CD14-positive monocyte (primary cell): ENCODE data around the gene CPEB1. TPM values are rescaled to one million over a fixed set of nuclear protein-coding genes. Genes with fewer than 3 reads are reported as not detected.
"Not testable (repeated sequence)": the region's sequence is repeated elsewhere in the genome, so short reads cannot be mapped to it uniquely, and the experiment has no call there.

Source experiments
- DNase-seq, 3 donors: peaks; one replicate each; pipeline ENCODE4 v3.0.0-alpha.2; 2011 to 2022
- H2AFZ ChIP-seq: 2 replicates; pipeline ENCODE4 v1.6.0; 2012; ENCODE audit warnings: mild to moderate bottlenecking, low read depth, low read length, inconsistent platforms; ENCODE audit not compliant: insufficient read depth, poor library complexity, severe bottlenecking
- H3K27ac ChIP-seq, 2 donors: 1 replicate in 1 of 2; 2 replicates in 1 of 2; pipeline ENCODE4 v1.5.1; 2012 to 2013; ENCODE audit warnings: low read length in 2 of 2, control low read depth in 1 of 2, inconsistent platforms in 1 of 2, low read depth in 1 of 2, mild to moderate bottlenecking in 1 of 2
- H3K27me3 ChIP-seq, 2 donors: one replicate each; pipeline versions ENCODE4 v1.6.0 to v1.6.1; 2011 to 2013; ENCODE audit warnings: low read length in 2 of 2; ENCODE audit not compliant: control insufficient read depth in 2 of 2, insufficient read depth in 2 of 2
- H3K36me3 ChIP-seq, 2 donors: replicated peaks in 1 of 2; 1 replicate in 1 of 2; 2 replicates in 1 of 2; pipeline versions ENCODE4 v1.5.1 to v1.6.1; 2012 to 2013; ENCODE audit warnings: low read length in 2 of 2, control low read depth in 1 of 2, inconsistent platforms in 1 of 2, mild to moderate bottlenecking in 1 of 2; ENCODE audit not compliant: insufficient read depth in 2 of 2, control insufficient read depth in 1 of 2
- H3K4me1 ChIP-seq, 2 donors: 1 replicate in 1 of 2; 2 replicates in 1 of 2; pipeline versions ENCODE4 v1.5.1 to v1.6.1; 2012 to 2013; ENCODE audit warnings: low read length in 2 of 2, control low read depth in 1 of 2, inconsistent platforms in 1 of 2, mild to moderate bottlenecking in 1 of 2, moderate library complexity in 1 of 2; ENCODE audit not compliant: insufficient read depth in 2 of 2, control insufficient read depth in 1 of 2
- H3K4me2 ChIP-seq: replicated peaks from 2 replicates; pipeline ENCODE3; 2012; ENCODE audit warnings: low read length, moderate library complexity, mild to moderate bottlenecking; ENCODE audit not compliant: poor library complexity, severe bottlenecking; ENCODE audit errors: extremely low read depth
- H3K4me3 ChIP-seq, 3 experiments: fragments of 200-600 bp in 1 of 3; sonication (generic) in 1 of 3; replicated peaks in 1 of 3; 1 replicate in 2 of 3; 2 replicates in 1 of 3; pipeline ENCODE4 v1.5.1; 2011 to 2013; ENCODE audit warnings: low read length in 3 of 3, mild to moderate bottlenecking in 3 of 3, control low read depth in 2 of 3, low read depth in 2 of 3, inconsistent platforms in 1 of 3, moderate library complexity in 1 of 3
- H3K79me2 ChIP-seq: 2 replicates; pipeline ENCODE4 v1.6.0; 2012; ENCODE audit warnings: mild to moderate bottlenecking, control low read depth, inconsistent platforms, low read length, moderate library complexity; ENCODE audit not compliant: insufficient read depth
- H3K9ac ChIP-seq: 2 replicates; pipeline ENCODE4 v1.6.0; 2017; ENCODE audit warnings: low read length, mild to moderate bottlenecking; ENCODE audit not compliant: insufficient read depth, poor library complexity, severe bottlenecking
- H3K9me3 ChIP-seq, 2 donors: replicated peaks in 1 of 2; 1 replicate in 1 of 2; 2 replicates in 1 of 2; pipeline versions ENCODE4 v1.5.1 to v1.6.1; 2012 to 2013; ENCODE audit warnings: low read length in 2 of 2, control low read depth in 1 of 2; ENCODE audit not compliant: control insufficient read depth in 1 of 2, insufficient read depth in 1 of 2
- H4K20me1 ChIP-seq: 2 replicates; pipeline ENCODE4 v1.6.0; 2012; ENCODE audit warnings: mild to moderate bottlenecking, low read length, control low read depth, moderate library complexity; ENCODE audit not compliant: insufficient read depth
- H3K27ac Mint-ChIP-seq, 7 donors: one replicate each; pipeline ENCODE4 v1.8.0; 2020; ENCODE audit warnings: mild to moderate bottlenecking in 7 of 7, mixed read lengths in 7 of 7, moderate library complexity in 6 of 7, inconsistent platforms in 2 of 7
- H3K27me3 Mint-ChIP-seq, 3 donors: one replicate each; pipeline ENCODE4 v1.8.0; 2021 to 2022; ENCODE audit warnings: low read depth in 3 of 3, mild to moderate bottlenecking in 3 of 3, mixed read lengths in 3 of 3, moderate library complexity in 3 of 3, inconsistent platforms in 1 of 3
- H3K36me3 Mint-ChIP-seq, 2 donors: one replicate each; pipeline ENCODE4 v1.8.0; 2020; ENCODE audit warnings: mixed read lengths in 2 of 2, inconsistent platforms in 1 of 2, mild to moderate bottlenecking in 1 of 2
- H3K4me1 Mint-ChIP-seq: one replicate; pipeline ENCODE4 v1.8.0; 2020; ENCODE audit warnings: mild to moderate bottlenecking, mixed read lengths
- H3K4me3 Mint-ChIP-seq, 2 donors: one replicate each; pipeline ENCODE4 v1.8.0; 2020; ENCODE audit warnings: mild to moderate bottlenecking in 2 of 2, mixed read lengths in 2 of 2, moderate library complexity in 1 of 2
- H3K9me3 Mint-ChIP-seq, 7 donors: one replicate each; pipeline ENCODE4 v1.8.0; 2020 to 2022; ENCODE audit warnings: mixed read lengths in 7 of 7, mild to moderate bottlenecking in 6 of 7, moderate library complexity in 6 of 7, inconsistent platforms in 2 of 7
- CTCF ChIP-seq: fragments of 200-600 bp; IDR thresholded peaks from one replicate; pipeline ENCODE4 v1.8.0; 2022; ENCODE audit warnings: antibody characterized with exemption, mild to moderate bottlenecking
- WGBS: methylation state at CpG from one replicate; pipeline ENCODE4 v1.1.5; 2013; ENCODE audit warnings: missing lambda C conversion rate; ENCODE audit not compliant: insufficient coverage; 5-methylcytosine and 5-hydroxymethylcytosine counted together
- intact Hi-C, 2 donors: fragments of 100-400 bp; cut with micrococcal nuclease; formaldehyde crosslinking; loops; one replicate each; pipeline versions ENCODE4 v1.15.0 to v1.15.1; 2023
- polyA plus RNA-seq, 3 donors: library from polyadenylated mRNA; depleted of rRNA in 1 of 3; unstranded in 2 of 3; stranded (reverse) in 1 of 3; fragments of 300-500 nt in 2 of 3; fragments of >200 nt in 1 of 3; fragmentation: Illumina TruSeq in 2 of 3; gene quantifications; 1 replicate in 2 of 3; 2 replicates in 1 of 3; pipeline ENCODE4 v1.2.3, GENCODE V29; 2012 to 2021

The CPEB1 gene
- polyA plus RNA-seq, 3 donors: not detected

GRCh38 chr15:82530006-82530405 lies 117.2 kb downstream of the CPEB1 start:
- Histone ChIP-seq H3K27me3 (no peaks in the 10 kb centered on the region), H2AFZ (no peak overlapping the region), H3K4me2 (no peak overlapping the region), H3K36me3 (peaks cover 10 to 22% of the 10 kb centered on the region in 2 donors), H3K4me3 (no peak overlapping the region), H3K4me1 (peaks cover 0 to 3% of the 10 kb centered on the region in 2 donors), H4K20me1 (no peaks in the 10 kb centered on the region), H3K27ac (no peak overlapping the region), H3K9ac (no peak overlapping the region), H3K9me3 (no peaks in the 10 kb centered on the region), H3K79me2 (no peaks in the 10 kb centered on the region)
- H3K27me3 Mint-ChIP-seq: peaks cover 0 to 2% (median 2%) of the 10 kb centered on the region in 3 donors
- H3K4me1 Mint-ChIP-seq: peaks cover 7% of the 10 kb centered on the region
- intact Hi-C loops: loop anchor here (5.0 to 10.0 kb wide), 2 partner anchors 467 to 475 kb away; no protein-coding TSS in a partner anchor
- no peak overlapping the region for H3K27ac Mint-ChIP-seq
- no peak for DNase-seq
- H3K36me3 Mint-ChIP-seq: peaks cover 18 to 22% of the 10 kb centered on the region in 2 donors
- peaks cover 0 to 3% (median 1%) of the 10 kb centered on the region in 7 donors for H3K9me3 Mint-ChIP-seq
- no peak overlapping the region for H3K4me3 Mint-ChIP-seq
- no CpG with 5 or more reads among the region's 3 CpGs for WGBS
- no peak for TF ChIP-seq CTCF

DNA sequence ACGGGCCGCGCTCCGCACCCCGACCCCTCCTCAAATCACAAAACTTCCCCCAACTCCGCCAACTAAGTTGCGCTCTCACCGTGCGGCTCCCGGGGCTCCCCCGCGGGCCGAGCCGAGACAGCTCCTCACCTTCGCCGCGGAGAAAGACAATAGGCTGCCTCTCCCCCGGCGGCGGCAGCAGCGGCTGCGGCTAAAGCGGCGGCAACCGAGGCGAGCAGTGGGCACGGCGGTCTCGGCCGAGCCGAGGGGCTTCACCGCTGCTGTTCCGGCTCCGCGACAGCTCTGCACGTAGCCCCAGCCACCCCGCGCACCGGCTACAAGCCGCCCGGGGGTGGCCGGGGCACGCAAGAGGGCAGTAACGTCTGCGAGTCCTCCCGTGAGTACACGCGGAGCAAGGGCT lies 133.6 kb downstream of the CPEB1 start:
- H3K27me3 Mint-ChIP-seq, H3K9ac ChIP-seq, H3K79me2 ChIP-seq, H3K4me1 Mint-ChIP-seq, H3K27ac ChIP-seq, H3K27me3 ChIP-seq, H3K9me3 ChIP-seq, H3K4me2 ChIP-seq, H3K36me3 ChIP-seq, H3K9me3 Mint-ChIP-seq, H3K36me3 Mint-ChIP-seq, H3K4me1 ChIP-seq, DNase-seq, H3K4me3 ChIP-seq, H3K4me3 Mint-ChIP-seq, H4K20me1 ChIP-seq, intact Hi-C loops, H2AFZ ChIP-seq, H3K27ac Mint-ChIP-seq: not testable (repeated sequence)
- WGBS: no CpG with 5 or more reads among the region's 48 CpGs

DNA sequence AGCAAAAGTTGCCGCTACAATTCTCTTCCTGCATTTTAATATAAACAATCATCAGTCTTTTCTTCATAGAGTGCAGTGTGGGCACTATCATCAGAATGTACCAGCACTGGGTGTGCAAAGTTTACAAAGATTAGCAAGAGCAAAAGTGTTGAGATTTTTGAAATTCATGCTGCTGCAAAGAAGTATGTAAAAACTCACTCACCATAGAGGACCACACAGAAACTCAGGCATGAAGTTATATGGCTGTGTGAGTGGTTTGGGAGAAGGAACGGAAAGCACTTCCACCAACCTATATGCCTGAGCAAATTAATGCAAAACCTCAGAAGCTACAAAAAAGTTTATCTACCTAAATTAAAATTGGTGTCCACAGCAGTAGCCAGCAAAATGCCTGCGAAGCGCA lies 139.5 kb downstream of the CPEB1 start:
- H3K79me2 ChIP-seq, H3K4me1 Mint-ChIP-seq, H3K36me3 ChIP-seq, H3K4me2 ChIP-seq, H4K20me1 ChIP-seq, H3K27ac Mint-ChIP-seq, H3K36me3 Mint-ChIP-seq, H3K9ac ChIP-seq, DNase-seq, H3K9me3 Mint-ChIP-seq, H3K27me3 ChIP-seq, H3K4me3 Mint-ChIP-seq, H3K4me1 ChIP-seq, intact Hi-C loops, H3K27me3 Mint-ChIP-seq, H3K27ac ChIP-seq, H2AFZ ChIP-seq, H3K9me3 ChIP-seq, H3K4me3 ChIP-seq: not testable (repeated sequence)
- no CpG with 5 or more reads among the region's 4 CpGs for WGBS

- H3K36me3 ChIP-seq, H3K4me1 Mint-ChIP-seq, H4K20me1 ChIP-seq, H2AFZ ChIP-seq, H3K9ac ChIP-seq, H3K36me3 Mint-ChIP-seq, H3K4me3 Mint-ChIP-seq, H3K4me2 ChIP-seq, H3K27me3 Mint-ChIP-seq, H3K4me3 ChIP-seq, intact Hi-C loops, H3K9me3 ChIP-seq, H3K9me3 Mint-ChIP-seq, H3K4me1 ChIP-seq, H3K27ac Mint-ChIP-seq, DNase-seq, H3K27ac ChIP-seq, H3K79me2 ChIP-seq, H3K27me3 ChIP-seq: not testable (repeated sequence)
- WGBS: no CpG with 5 or more reads among the region's 1 CpG
Observed at GRCh38 chr15:82507087-82507486, 140.1 kb downstream of the CPEB1 start.
